Fibroblast of lung (primary cell): ENCODE measurements around the gene CC2D2A. TPM values are rescaled to one million over a fixed set of nuclear protein-coding genes. Genes with fewer than 3 reads are reported as not detected.

ENCODE experiments used
- DNase-seq, 2 donors: peaks; one replicate each; pipeline versions ENCODE4 v3.0.0 to v3.0.0-alpha.2; 2010; ENCODE audit warnings: low read depth in 2 of 2
- H2AFZ ChIP-seq: 2 replicates; pipeline ENCODE4 v1.5.1; 2012; ENCODE audit warnings: low read length, control low read depth, inconsistent platforms
- H3K27ac ChIP-seq: 2 replicates; pipeline ENCODE4 v1.5.1; 2011; ENCODE audit warnings: low read length, control low read depth; ENCODE audit not compliant: insufficient read depth
- H3K27me3 ChIP-seq: 2 replicates; pipeline ENCODE4 v1.5.1; 2011; ENCODE audit warnings: mild to moderate bottlenecking, low read length; ENCODE audit not compliant: control insufficient read depth, insufficient read depth
- H3K36me3 ChIP-seq: 2 replicates; pipeline ENCODE4 v1.5.1; 2011; ENCODE audit warnings: low read length; ENCODE audit not compliant: control insufficient read depth, insufficient read depth
- H3K4me1 ChIP-seq: 2 replicates; pipeline ENCODE4 v1.5.1; 2011; ENCODE audit warnings: low read length; ENCODE audit not compliant: control insufficient read depth, insufficient read depth; ENCODE audit errors: extremely low read depth
- H3K4me2 ChIP-seq: 2 replicates; pipeline ENCODE4 v1.5.1; 2011; ENCODE audit warnings: low read length, control low read depth; ENCODE audit not compliant: insufficient read depth; ENCODE audit errors: extremely low read depth
- H3K4me3 ChIP-seq, 4 experiments: fragments of 200-600 bp in 1 of 4; sonication (generic) in 1 of 4; replicated peaks in 1 of 4; 2 replicates each; pipeline ENCODE4 v1.5.1; 2011 to 2016; ENCODE audit warnings: low read length in 4 of 4, low read depth in 3 of 4, mild to moderate bottlenecking in 3 of 4, control low read depth in 2 of 4, inconsistent platforms in 1 of 4, mixed read lengths in 1 of 4; ENCODE audit not compliant: insufficient read depth in 1 of 4; ENCODE audit errors: control extremely low read depth in 1 of 4
- H3K79me2 ChIP-seq: 2 replicates; pipeline ENCODE4 v1.5.1; 2012; ENCODE audit warnings: mild to moderate bottlenecking, low read length, inconsistent platforms; ENCODE audit not compliant: control insufficient read depth, insufficient read depth
- H3K9ac ChIP-seq: 2 replicates; pipeline ENCODE4 v1.5.1; 2011; ENCODE audit warnings: mild to moderate bottlenecking, low read length, control low read depth; ENCODE audit not compliant: insufficient read depth
- H3K9me3 ChIP-seq: 2 replicates; pipeline ENCODE4 v1.5.1; 2012; ENCODE audit warnings: low read depth, low read length; ENCODE audit not compliant: control insufficient read depth, insufficient read depth
- H4K20me1 ChIP-seq: 2 replicates; pipeline ENCODE4 v1.5.1; 2011; ENCODE audit warnings: low read length; ENCODE audit not compliant: control insufficient read depth, insufficient read depth; ENCODE audit errors: extremely low read depth
- CTCF ChIP-seq, 2 donors: IDR thresholded peaks in 1 of 2; conservative IDR thresholded peaks in 1 of 2; 1 replicate in 1 of 2; 2 replicates in 1 of 2; pipeline ENCODE4 v1.5.1; 2011 to 2012; ENCODE audit warnings: low read length in 2 of 2, control low read depth in 1 of 2, inconsistent platforms in 1 of 2, low read depth in 1 of 2, mild to moderate bottlenecking in 1 of 2
- EZH2 ChIP-seq: IDR thresholded peaks from 2 replicates; pipeline ENCODE4 v1.5.1; 2012; ENCODE audit warnings: low read length, control low read depth, mild to moderate bottlenecking; ENCODE audit errors: missing control alignments
- polyA plus RNA-seq, 2 donors: library from polyadenylated mRNA; depleted of rRNA in 1 of 2; stranded (reverse) in 1 of 2; unstranded in 1 of 2; fragments of >200 nt; gene quantifications; 2 replicates each; pipeline ENCODE4 v1.2.1, GENCODE V29; 2011 to 2012; ENCODE audit warnings: missing spikeins in 1 of 2
- total RNA-seq: library from RNA; depleted of rRNA; stranded (reverse); fragments of >200 nt; gene quantifications from 2 replicates; pipeline ENCODE4 v1.2.1, GENCODE V29; 2014

The CC2D2A gene
- total and polyA plus RNA-seq, 2 donors (not counting 1 experiment from before 2014, with no cell fraction given): 30.9 to 41.6 TPM

- H4K20me1 ChIP-seq: no peaks in the 10 kb centered on the region
- no peak overlapping the region for H2AFZ ChIP-seq
- H3K36me3 ChIP-seq: no peaks in the 10 kb centered on the region
- no peak overlapping the region for H3K27ac ChIP-seq
- H3K4me2 ChIP-seq: no peak overlapping the region
- no peaks in the 10 kb centered on the region for H3K27me3 ChIP-seq
- no peaks in the 10 kb centered on the region for H3K4me1 ChIP-seq
- no peaks in the 10 kb centered on the region for H3K9me3 ChIP-seq
- no peaks in the 10 kb centered on the region for H3K79me2 ChIP-seq
- no peak overlapping the region for H3K9ac ChIP-seq
- DNase-seq: peak in 1 of 2 donors; percentile 71
- no peak overlapping the region for H3K4me3 ChIP-seq
- no peak for TF ChIP-seq EZH2
- TF ChIP-seq CTCF (conservative IDR thresholded peaks at IDR 0.05 in 1 of 2, IDR thresholded peaks at IDR 0.05 in 1 of 2; ENCODE audit: low read depth in 1 of 2, low read length in 2 of 2): no peak
These were observed 51.9 kb downstream of the CC2D2A start for GRCh38 chr4:15521442-15522039.

- H3K79me2 ChIP-seq: no peaks in the 10 kb centered on the region
- H3K9ac ChIP-seq: no peak overlapping the region
- no peaks in the 10 kb centered on the region for H4K20me1 ChIP-seq
- no peak overlapping the region for H2AFZ ChIP-seq
- H3K4me3 ChIP-seq: no peak overlapping the region
- no peaks in the 10 kb centered on the region for H3K9me3 ChIP-seq
- no peaks in the 10 kb centered on the region for H3K4me1 ChIP-seq
- H3K36me3 ChIP-seq: no peaks in the 10 kb centered on the region
- no peak overlapping the region for H3K27ac ChIP-seq
- TF ChIP-seq CTCF (conservative IDR thresholded peaks at IDR 0.05 in 1 of 2, IDR thresholded peaks at IDR 0.05 in 1 of 2; ENCODE audit: low read depth in 1 of 2, low read length in 2 of 2): no peak
- no peak for TF ChIP-seq EZH2
- no peaks in the 10 kb centered on the region for H3K27me3 ChIP-seq
- no peak for DNase-seq
- no peak overlapping the region for H3K4me2 ChIP-seq
These were observed 55.4 kb downstream of the CC2D2A start for GRCh38 chr4:15525080-15525479.

GRCh38 chr4:15526924-15527592, 57.4 kb downstream of the CC2D2A start:
- Histone ChIP-seq H4K20me1 (no peaks in the 10 kb centered on the region), H3K36me3 (no peaks in the 10 kb centered on the region), H3K79me2 (no peaks in the 10 kb centered on the region), H3K27ac (no peak overlapping the region), H3K4me1 (no peaks in the 10 kb centered on the region), H3K9me3 (no peaks in the 10 kb centered on the region), H3K4me2 (no peak overlapping the region), H3K4me3 (no peak overlapping the region), H3K27me3 (no peaks in the 10 kb centered on the region), H2AFZ (no peak overlapping the region), H3K9ac (no peak overlapping the region)
- no peak for DNase-seq
- TF ChIP-seq EZH2 (no peak), CTCF (conservative IDR thresholded peaks at IDR 0.05 in 1 of 2, IDR thresholded peaks at IDR 0.05 in 1 of 2; ENCODE audit: low read depth in 1 of 2, low read length in 2 of 2) (no peak)
